Fibroblast of lung (primary cell): ENCODE results near the gene SUV39H1. TPM values are rescaled to one million over a fixed set of nuclear protein-coding genes. Genes with fewer than 3 reads are reported as not detected.
"Not testable (repeated sequence)": the region's sequence is repeated elsewhere in the genome, so short reads cannot be mapped to it uniquely, and the experiment has no call there.

Experiments used
- DNase-seq, 2 donors: peaks; one replicate each; pipeline versions ENCODE4 v3.0.0 to v3.0.0-alpha.2; 2010; ENCODE audit warnings: low read depth in 2 of 2
- H2AFZ ChIP-seq: 2 replicates; pipeline ENCODE4 v1.5.1; 2012; ENCODE audit warnings: low read length, control low read depth, inconsistent platforms
- H3K27ac ChIP-seq: 2 replicates; pipeline ENCODE4 v1.5.1; 2011; ENCODE audit warnings: low read length, control low read depth; ENCODE audit not compliant: insufficient read depth
- H3K27me3 ChIP-seq: 2 replicates; pipeline ENCODE4 v1.5.1; 2011; ENCODE audit warnings: mild to moderate bottlenecking, low read length; ENCODE audit not compliant: control insufficient read depth, insufficient read depth
- H3K36me3 ChIP-seq: 2 replicates; pipeline ENCODE4 v1.5.1; 2011; ENCODE audit warnings: low read length; ENCODE audit not compliant: control insufficient read depth, insufficient read depth
- H3K4me1 ChIP-seq: 2 replicates; pipeline ENCODE4 v1.5.1; 2011; ENCODE audit warnings: low read length; ENCODE audit not compliant: control insufficient read depth, insufficient read depth; ENCODE audit errors: extremely low read depth
- H3K4me2 ChIP-seq: 2 replicates; pipeline ENCODE4 v1.5.1; 2011; ENCODE audit warnings: low read length, control low read depth; ENCODE audit not compliant: insufficient read depth; ENCODE audit errors: extremely low read depth
- H3K4me3 ChIP-seq, 4 experiments: fragments of 200-600 bp in 1 of 4; sonication (generic) in 1 of 4; replicated peaks in 1 of 4; 2 replicates each; pipeline ENCODE4 v1.5.1; 2011 to 2016; ENCODE audit warnings: low read length in 4 of 4, low read depth in 3 of 4, mild to moderate bottlenecking in 3 of 4, control low read depth in 2 of 4, inconsistent platforms in 1 of 4, mixed read lengths in 1 of 4; ENCODE audit not compliant: insufficient read depth in 1 of 4; ENCODE audit errors: control extremely low read depth in 1 of 4
- H3K79me2 ChIP-seq: 2 replicates; pipeline ENCODE4 v1.5.1; 2012; ENCODE audit warnings: mild to moderate bottlenecking, low read length, inconsistent platforms; ENCODE audit not compliant: control insufficient read depth, insufficient read depth
- H3K9ac ChIP-seq: 2 replicates; pipeline ENCODE4 v1.5.1; 2011; ENCODE audit warnings: mild to moderate bottlenecking, low read length, control low read depth; ENCODE audit not compliant: insufficient read depth
- H3K9me3 ChIP-seq: 2 replicates; pipeline ENCODE4 v1.5.1; 2012; ENCODE audit warnings: low read depth, low read length; ENCODE audit not compliant: control insufficient read depth, insufficient read depth
- H4K20me1 ChIP-seq: 2 replicates; pipeline ENCODE4 v1.5.1; 2011; ENCODE audit warnings: low read length; ENCODE audit not compliant: control insufficient read depth, insufficient read depth; ENCODE audit errors: extremely low read depth
- EZH2 ChIP-seq: IDR thresholded peaks from 2 replicates; pipeline ENCODE4 v1.5.1; 2012; ENCODE audit warnings: low read length, control low read depth, mild to moderate bottlenecking; ENCODE audit errors: missing control alignments
- polyA plus RNA-seq, 2 donors: library from polyadenylated mRNA; depleted of rRNA in 1 of 2; stranded (reverse) in 1 of 2; unstranded in 1 of 2; fragments of >200 nt; gene quantifications; 2 replicates each; pipeline ENCODE4 v1.2.1, GENCODE V29; 2011 to 2012; ENCODE audit warnings: missing spikeins in 1 of 2
- total RNA-seq: library from RNA; depleted of rRNA; stranded (reverse); fragments of >200 nt; gene quantifications from 2 replicates; pipeline ENCODE4 v1.2.1, GENCODE V29; 2014
- TF ChIP-seq, protein P1 (sequence below), 2 donors: IDR thresholded peaks in 1 of 2; conservative IDR thresholded peaks in 1 of 2; 1 replicate in 1 of 2; 2 replicates in 1 of 2; pipeline ENCODE4 v1.5.1; 2011 to 2012; ENCODE audit warnings: low read length in 2 of 2, control low read depth in 1 of 2, inconsistent platforms in 1 of 2, low read depth in 1 of 2, mild to moderate bottlenecking in 1 of 2

Gene SUV39H1
- total and polyA plus RNA-seq, 2 donors (not counting 1 experiment from before 2014, with no cell fraction given): 1.5 to 2.8 TPM

- Histone ChIP-seq H2AFZ (no peak overlapping the region), H3K4me2 (no peak overlapping the region), H3K79me2 (no peaks in the 10 kb centered on the region), H3K4me1 (no peaks in the 10 kb centered on the region), H4K20me1 (no peaks in the 10 kb centered on the region), H3K4me3 (no peak overlapping the region), H3K9ac (no peak overlapping the region), H3K9me3 (no peaks in the 10 kb centered on the region), H3K27ac (no peak overlapping the region), H3K36me3 (no peaks in the 10 kb centered on the region), H3K27me3 (no peaks in the 10 kb centered on the region)
- TF ChIP-seq EZH2: no peak
- TF ChIP-seq, protein P1, sequence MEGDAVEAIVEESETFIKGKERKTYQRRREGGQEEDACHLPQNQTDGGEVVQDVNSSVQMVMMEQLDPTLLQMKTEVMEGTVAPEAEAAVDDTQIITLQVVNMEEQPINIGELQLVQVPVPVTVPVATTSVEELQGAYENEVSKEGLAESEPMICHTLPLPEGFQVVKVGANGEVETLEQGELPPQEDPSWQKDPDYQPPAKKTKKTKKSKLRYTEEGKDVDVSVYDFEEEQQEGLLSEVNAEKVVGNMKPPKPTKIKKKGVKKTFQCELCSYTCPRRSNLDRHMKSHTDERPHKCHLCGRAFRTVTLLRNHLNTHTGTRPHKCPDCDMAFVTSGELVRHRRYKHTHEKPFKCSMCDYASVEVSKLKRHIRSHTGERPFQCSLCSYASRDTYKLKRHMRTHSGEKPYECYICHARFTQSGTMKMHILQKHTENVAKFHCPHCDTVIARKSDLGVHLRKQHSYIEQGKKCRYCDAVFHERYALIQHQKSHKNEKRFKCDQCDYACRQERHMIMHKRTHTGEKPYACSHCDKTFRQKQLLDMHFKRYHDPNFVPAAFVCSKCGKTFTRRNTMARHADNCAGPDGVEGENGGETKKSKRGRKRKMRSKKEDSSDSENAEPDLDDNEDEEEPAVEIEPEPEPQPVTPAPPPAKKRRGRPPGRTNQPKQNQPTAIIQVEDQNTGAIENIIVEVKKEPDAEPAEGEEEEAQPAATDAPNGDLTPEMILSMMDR (conservative IDR thresholded peaks at IDR 0.05 in 1 of 2, IDR thresholded peaks at IDR 0.05 in 1 of 2; ENCODE audit: low read depth in 1 of 2, low read length in 2 of 2): no peak
- no peak for DNase-seq
Measured at GRCh38 chrX:48689208-48689920, 7.2 kb upstream of the SUV39H1 start.

- not testable (repeated sequence) for H3K27ac ChIP-seq, H3K4me3 ChIP-seq, DNase-seq, H3K9ac ChIP-seq, H3K4me2 ChIP-seq, H3K4me1 ChIP-seq, H3K9me3 ChIP-seq, H2AFZ ChIP-seq, H3K79me2 ChIP-seq, H4K20me1 ChIP-seq, H3K36me3 ChIP-seq, H3K27me3 ChIP-seq
Measured at GRCh38 chrX:48691746-48692145, 4.8 kb upstream of the SUV39H1 start.

GRCh38 chrX:48694776-48695533 lies 1.6 kb upstream of the SUV39H1 start:
- no peak overlapping the region for H3K27ac ChIP-seq
- H3K4me2 ChIP-seq: peak overlapping the region; percentile 88
- H3K4me1 ChIP-seq: peaks cover 2% of the 10 kb centered on the region
- DNase-seq: no peak
- no peaks in the 10 kb centered on the region for H4K20me1 ChIP-seq
- H3K9ac ChIP-seq: no peak overlapping the region
- no peak overlapping the region for H3K4me3 ChIP-seq
- H3K9me3 ChIP-seq: no peaks in the 10 kb centered on the region
- H3K27me3 ChIP-seq: no peaks in the 10 kb centered on the region
- H3K36me3 ChIP-seq: no peaks in the 10 kb centered on the region
- H2AFZ ChIP-seq: peak overlapping the region; percentile 81
- TF ChIP-seq EZH2: no peak
- peaks cover 6% of the 10 kb centered on the region for H3K79me2 ChIP-seq

DNA sequence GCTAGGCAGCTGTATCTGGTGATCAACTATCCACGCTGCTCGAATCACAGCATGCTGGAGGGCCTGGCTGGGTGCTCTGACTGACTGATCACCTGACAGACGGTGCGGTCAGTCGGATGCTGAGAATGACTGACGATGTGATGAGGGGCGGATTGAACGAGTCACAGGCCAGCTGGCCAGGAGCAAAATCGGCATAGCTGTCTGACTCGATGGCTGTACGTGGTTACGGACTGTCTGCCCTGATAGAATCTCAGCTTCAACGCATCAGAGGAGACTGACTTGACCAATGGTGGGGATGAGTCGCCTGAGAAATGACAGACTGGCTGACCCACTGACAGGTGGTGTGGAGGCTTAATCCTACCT lies 1.0 kb upstream of the SUV39H1 start:
- no peak for TF ChIP-seq EZH2
- TF ChIP-seq, protein P1 (conservative IDR thresholded peaks at IDR 0.05 in 1 of 2, IDR thresholded peaks at IDR 0.05 in 1 of 2; ENCODE audit: low read depth in 1 of 2, low read length in 2 of 2): no peak
- H3K9ac ChIP-seq: no peak overlapping the region
- peak in 1 of 2 donors; percentile 28 for DNase-seq
- H2AFZ ChIP-seq: peak overlapping the region; percentile 81
- no peaks in the 10 kb centered on the region for H4K20me1 ChIP-seq
- peak overlapping the region in 2 of 4 experiments; percentile 63 to 71 for H3K4me3 ChIP-seq
- H3K9me3 ChIP-seq: no peaks in the 10 kb centered on the region
- H3K27ac ChIP-seq: peak overlapping the region; percentile 76
- no peaks in the 10 kb centered on the region for H3K27me3 ChIP-seq
- H3K79me2 ChIP-seq: peaks cover 6% of the 10 kb centered on the region
- no peaks in the 10 kb centered on the region for H3K36me3 ChIP-seq
- peak overlapping the region; percentile 88 for H3K4me2 ChIP-seq
- peaks cover 2% of the 10 kb centered on the region for H3K4me1 ChIP-seq
